NCI-H2196 (cell line): Measurements from ENCODE around the gene CPM.
"Not testable (repeated sequence)": the region's sequence is repeated elsewhere in the genome, so short reads cannot be mapped to it uniquely, and the experiment has no call there.

Experiments used
- DNase-seq: peaks from one replicate; lab custom pipeline; 2025; ENCODE audit not compliant: unreplicated experiment; lab: John Stamatoyannopoulos, UW

The CPM gene

GRCh38 chr12:68809190-68810026 is 123.6 kb downstream of the CPM start:
- DNase-seq: no peak

DNA sequence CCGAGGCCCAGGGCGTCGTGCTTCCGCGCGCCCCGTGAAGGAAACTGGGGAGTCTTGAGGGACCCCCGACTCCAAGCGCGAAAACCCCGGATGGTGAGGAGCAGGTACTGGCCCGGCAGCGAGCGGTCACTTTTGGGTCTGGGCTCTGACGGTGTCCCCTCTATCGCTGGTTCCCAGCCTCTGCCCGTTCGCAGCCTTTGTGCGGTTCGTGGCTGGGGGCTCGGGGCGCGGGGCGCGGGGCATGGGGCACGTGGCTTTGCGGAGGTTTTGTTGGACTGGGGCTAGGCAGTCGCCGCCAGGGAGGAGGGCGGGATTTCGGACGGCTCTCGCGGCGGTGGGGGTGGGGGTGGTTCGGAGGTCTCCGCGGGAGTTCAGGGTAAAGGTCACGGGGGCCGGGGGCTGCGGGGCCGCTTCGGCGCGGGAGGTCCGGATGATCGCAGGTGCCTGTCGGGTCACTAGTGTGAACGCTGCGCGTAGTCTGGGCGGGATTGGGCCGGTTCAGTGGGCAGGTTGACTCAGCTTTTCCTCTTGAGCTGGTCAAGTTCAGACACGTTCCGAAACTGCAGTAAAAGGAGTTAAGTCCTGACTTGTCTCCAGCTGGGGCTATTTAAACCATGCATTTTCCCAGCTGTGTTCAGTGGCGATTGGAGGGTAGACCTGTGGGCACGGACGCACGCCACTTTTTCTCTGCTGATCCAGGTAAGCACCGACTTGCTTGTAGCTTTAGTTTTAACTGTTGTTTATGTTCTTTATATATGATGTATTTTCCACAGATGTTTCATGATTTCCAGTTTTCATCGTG is 124.4 kb downstream of the CPM start:
- peak; percentile 95 for DNase-seq

GRCh38 chr12:68807576-68808387 is 125.2 kb downstream of the CPM start, which contains the start of gene MDM2:
Gene MDM2 (plus strand): TSS chr12:68808177. CDS start chr12:68808478, 301 bp downstream.
- DNase-seq: peak; percentile 98

GRCh38 chr12:68807274-68807575 is 125.7 kb downstream of the CPM start:
- not testable (repeated sequence) for DNase-seq

DNA sequence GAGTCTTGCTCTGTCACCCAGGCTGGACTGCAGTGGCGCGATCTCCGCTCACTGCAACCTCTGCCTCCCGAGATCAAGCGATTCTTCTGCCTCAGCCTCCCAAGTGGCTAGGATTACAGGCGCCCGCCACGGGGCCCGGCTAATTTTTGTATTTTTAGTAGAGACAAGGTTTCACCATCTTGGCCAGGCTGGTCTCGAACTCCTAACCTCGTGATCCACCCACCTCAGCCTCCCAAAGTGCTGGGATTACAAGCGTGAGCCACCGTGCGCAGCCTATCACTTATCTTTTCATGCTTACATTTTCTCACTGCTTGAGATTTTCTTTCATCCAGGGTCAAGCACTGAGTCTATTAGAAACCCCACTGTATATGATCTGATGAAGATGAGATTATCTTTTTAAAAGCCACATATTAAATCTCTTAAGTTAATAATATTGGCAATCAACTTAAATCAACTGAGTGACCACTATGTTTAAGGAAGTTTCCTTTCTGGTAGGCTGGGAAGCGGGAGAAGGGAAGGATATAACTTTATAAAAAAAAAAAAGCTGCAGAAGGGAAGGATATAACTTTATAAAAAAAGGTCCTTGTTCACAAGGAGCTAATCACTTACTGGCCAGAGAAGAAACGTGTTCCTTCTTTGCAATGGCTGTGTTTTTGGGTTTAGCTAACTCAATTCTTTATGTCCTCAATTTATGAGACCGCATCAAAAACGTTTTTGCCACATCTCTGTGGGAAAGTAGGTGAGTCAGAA is 126.3 kb downstream of the CPM start:
- DNase-seq: no peak

DNA sequence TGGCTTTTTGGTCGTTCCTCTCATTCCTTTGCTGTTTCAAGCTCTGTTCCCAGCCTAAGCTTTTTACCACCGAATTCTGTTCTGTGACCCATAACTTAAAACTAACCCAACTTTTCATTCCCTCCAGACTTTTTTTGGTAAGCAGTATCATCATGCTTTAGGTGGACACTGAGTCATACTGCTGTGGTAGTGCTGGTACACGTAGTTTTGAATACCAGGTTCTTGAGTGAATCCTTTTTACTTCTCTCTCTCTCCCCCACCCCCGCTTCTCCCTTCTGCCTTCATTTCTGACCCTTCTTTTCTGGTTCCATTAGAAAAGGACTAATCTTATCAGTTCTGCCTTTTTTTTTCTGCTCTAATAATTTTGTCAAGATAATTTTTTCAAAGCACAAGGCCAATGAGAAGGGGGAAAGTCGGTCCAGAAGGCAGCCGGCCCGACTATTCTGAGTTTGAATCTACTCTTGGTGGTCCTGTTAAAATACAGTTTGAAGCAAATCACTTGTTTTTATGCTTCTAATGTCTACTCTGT is 127.3 kb downstream of the CPM start:
- DNase-seq: no peak

DNA sequence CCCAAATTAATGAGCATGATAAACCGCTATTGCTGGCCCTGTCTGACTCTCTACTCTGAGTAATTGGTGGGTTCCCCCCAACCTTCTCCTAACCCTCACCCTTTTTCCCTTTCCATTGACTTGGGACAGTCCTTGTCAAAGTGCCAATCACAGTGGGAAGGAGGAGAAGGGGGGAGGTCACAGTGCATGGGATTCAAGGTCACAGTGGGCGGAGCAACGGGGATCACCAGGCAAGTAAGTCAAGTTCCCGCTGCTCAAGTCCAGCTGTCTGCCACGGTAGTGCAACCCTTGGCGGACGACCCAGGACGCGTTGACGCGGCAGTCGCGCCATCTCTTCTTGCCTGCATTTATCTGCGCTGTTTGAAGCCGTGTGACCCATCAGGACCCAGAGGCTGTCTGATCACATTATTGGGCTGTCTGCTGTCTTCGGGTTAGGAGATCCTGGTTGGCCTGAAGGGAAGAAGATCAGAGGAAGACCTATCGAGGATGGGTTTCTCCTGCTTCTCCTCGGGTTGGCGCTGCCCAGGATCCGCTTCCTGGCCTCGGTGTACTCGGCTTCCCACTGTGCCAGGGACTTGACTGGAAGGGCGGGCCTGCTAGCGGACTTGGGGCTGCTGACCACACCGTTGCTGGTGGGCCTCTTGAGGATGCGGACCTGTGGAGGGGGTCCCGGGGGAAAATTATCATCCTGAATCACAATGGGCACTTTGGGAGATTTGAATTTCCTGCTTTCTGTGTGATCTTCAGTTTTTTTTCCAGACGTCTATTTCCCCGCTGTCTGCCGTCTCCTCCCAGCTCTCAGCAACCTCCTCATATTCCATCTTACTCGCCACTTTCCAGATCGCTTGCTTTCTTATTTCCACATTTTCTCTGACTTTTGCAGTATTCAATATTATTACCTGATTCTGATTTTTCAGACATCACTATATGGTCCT is 128.0 kb downstream of the CPM start:
- no peak for DNase-seq

- no peak for DNase-seq
Observed at GRCh38 chr12:68803948-68804656, 128.9 kb downstream of the CPM start.

GRCh38 chr12:68802911-68803651 is 129.9 kb downstream of the CPM start:
- DNase-seq: not testable (repeated sequence)

- DNase-seq: not testable (repeated sequence)
Observed at GRCh38 chr12:68802372-68802745, 130.6 kb downstream of the CPM start.
